Smooth muscle cell (in vitro differentiated cells): ENCODE measurements around the gene TMEM240. TPM values are rescaled to one million over a fixed set of nuclear protein-coding genes. Genes with fewer than 3 reads are reported as not detected.

Experiments used
- DNase-seq: peaks from one replicate; lab custom pipeline; 2025; ENCODE audit not compliant: unreplicated experiment; lab: John Stamatoyannopoulos, UW
- H2AFZ ChIP-seq: fragments of 200-600 bp; sonication (generic); 2 replicates; pipeline ENCODE4 v1.6.0; 2016; ENCODE audit warnings: antibody characterized with exemption, low read depth, mild to moderate bottlenecking
- H3F3A ChIP-seq: fragments of 200-600 bp; sonication (generic); 2 replicates; pipeline ENCODE4 v1.6.0; 2017; ENCODE audit warnings: antibody characterized with exemption, low read depth
- H3K27ac ChIP-seq: fragments of 200-600 bp; sonication (generic); 2 replicates; pipeline ENCODE4 v1.5.1; 2016; ENCODE audit warnings: low read depth, mild to moderate bottlenecking
- H3K27me3 ChIP-seq: fragments of 200-600 bp; sonication (generic); 2 replicates; pipeline ENCODE4 v1.6.1; 2016; ENCODE audit warnings: low read depth, mild to moderate bottlenecking
- H3K36me3 ChIP-seq: fragments of 200-600 bp; sonication (generic); 2 replicates; pipeline ENCODE4 v1.5.1; 2016; ENCODE audit warnings: low read depth
- H3K4me1 ChIP-seq: fragments of 200-600 bp; sonication (generic); 2 replicates; pipeline ENCODE4 v1.5.1; 2016; ENCODE audit warnings: low read depth
- H3K4me2 ChIP-seq: fragments of 200-600 bp; sonication (generic); 2 replicates; pipeline ENCODE4 v1.6.0; 2016; ENCODE audit warnings: mild to moderate bottlenecking
- H3K4me3 ChIP-seq: fragments of 200-600 bp; sonication (generic); 2 replicates; pipeline ENCODE4 v1.5.1; 2016; ENCODE audit warnings: mild to moderate bottlenecking
- H3K79me2 ChIP-seq: fragments of 200-600 bp; sonication (generic); 2 replicates; pipeline ENCODE4 v1.6.0; 2016; ENCODE audit warnings: low read depth, mild to moderate bottlenecking
- H3K9ac ChIP-seq: fragments of 200-600 bp; sonication (generic); 2 replicates; pipeline ENCODE4 v1.6.0; 2016; ENCODE audit warnings: low read depth
- H3K9me3 ChIP-seq: fragments of 200-600 bp; sonication (generic); replicated peaks from 2 replicates; pipeline ENCODE4 v1.5.1; 2016; ENCODE audit warnings: low read depth
- H4K20me1 ChIP-seq: fragments of 200-600 bp; sonication (generic); 2 replicates; pipeline ENCODE4 v1.6.0; 2016; ENCODE audit warnings: low read depth
- WGBS: methylation state at CpG from one replicate; pipeline ENCODE4 v1.1.7; 2016; ENCODE audit warnings: low lambda C conversion rate; 5-methylcytosine and 5-hydroxymethylcytosine counted together
- polyA plus RNA-seq: library from polyadenylated mRNA; unstranded; fragments of >200 nt; fragmentation: Nextera tagmentation; extraction: Ambion mirVana; gene quantifications from 2 replicates; pipeline ENCODE4 v1.2.1, GENCODE V29; 2016
- total RNA-seq: library from RNA; depleted of rRNA; stranded (reverse); fragments of >200 nt; gene quantifications from 2 replicates; pipeline ENCODE4 v1.2.3, GENCODE V29; 2014
- TF ChIP-seq, protein P1 (sequence below): fragments of 200-600 bp; sonication (generic); IDR thresholded peaks from 2 replicates; pipeline ENCODE4 v1.5.1; 2017; ENCODE audit warnings: borderline replicate concordance, mild to moderate bottlenecking, antibody characterized with exemption; ENCODE audit not compliant: insufficient read depth, poor library complexity, severe bottlenecking

Gene TMEM240
- total and polyA plus RNA-seq, 2 experiments from 2014 or later, result 2.7 to 12.2 TPM

DNA sequence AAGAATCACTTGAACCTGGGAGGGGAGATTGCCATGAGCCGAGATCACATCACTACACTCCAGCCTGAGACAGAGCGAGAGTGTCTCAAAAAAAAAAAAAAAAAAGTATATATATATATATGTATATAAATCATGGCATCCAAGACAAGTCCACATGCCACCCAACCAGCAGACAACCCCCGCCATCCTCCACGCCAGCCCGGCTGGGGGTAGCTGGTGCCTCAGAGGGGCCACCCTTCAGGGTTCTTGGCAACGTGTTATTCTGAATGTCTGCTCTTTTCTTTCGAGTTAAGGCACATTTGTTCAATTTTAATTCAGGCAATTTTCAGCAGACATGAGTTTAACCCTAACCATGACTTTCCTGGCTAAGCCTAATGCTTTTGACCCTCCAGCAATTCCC is 9.7 kb upstream of the TMEM240 start:
- H3K4me1 ChIP-seq, result no peaks in the 10 kb centered on the region
- H3K9ac ChIP-seq, result no peak overlapping the region
- H3K79me2 ChIP-seq, result peaks cover 27% of the 10 kb centered on the region
- no peaks in the 10 kb centered on the region for H3K9me3 ChIP-seq
- no peak overlapping the region for H3K4me2 ChIP-seq
- H3K27me3 ChIP-seq, result no peaks in the 10 kb centered on the region
- no peak overlapping the region for H3K4me3 ChIP-seq
- WGBS, result 95% methylated on average over 7 of the region's 7 CpGs
- TF ChIP-seq, protein P1, sequence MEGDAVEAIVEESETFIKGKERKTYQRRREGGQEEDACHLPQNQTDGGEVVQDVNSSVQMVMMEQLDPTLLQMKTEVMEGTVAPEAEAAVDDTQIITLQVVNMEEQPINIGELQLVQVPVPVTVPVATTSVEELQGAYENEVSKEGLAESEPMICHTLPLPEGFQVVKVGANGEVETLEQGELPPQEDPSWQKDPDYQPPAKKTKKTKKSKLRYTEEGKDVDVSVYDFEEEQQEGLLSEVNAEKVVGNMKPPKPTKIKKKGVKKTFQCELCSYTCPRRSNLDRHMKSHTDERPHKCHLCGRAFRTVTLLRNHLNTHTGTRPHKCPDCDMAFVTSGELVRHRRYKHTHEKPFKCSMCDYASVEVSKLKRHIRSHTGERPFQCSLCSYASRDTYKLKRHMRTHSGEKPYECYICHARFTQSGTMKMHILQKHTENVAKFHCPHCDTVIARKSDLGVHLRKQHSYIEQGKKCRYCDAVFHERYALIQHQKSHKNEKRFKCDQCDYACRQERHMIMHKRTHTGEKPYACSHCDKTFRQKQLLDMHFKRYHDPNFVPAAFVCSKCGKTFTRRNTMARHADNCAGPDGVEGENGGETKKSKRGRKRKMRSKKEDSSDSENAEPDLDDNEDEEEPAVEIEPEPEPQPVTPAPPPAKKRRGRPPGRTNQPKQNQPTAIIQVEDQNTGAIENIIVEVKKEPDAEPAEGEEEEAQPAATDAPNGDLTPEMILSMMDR, result no peak
- H2AFZ ChIP-seq, result no peak overlapping the region
- no peak overlapping the region for H3K27ac ChIP-seq
- no peak for DNase-seq
- H3F3A ChIP-seq, result no peaks in the 10 kb centered on the region
- H4K20me1 ChIP-seq, result peaks cover 60% of the 10 kb centered on the region
- no peaks in the 10 kb centered on the region for H3K36me3 ChIP-seq

- no peak for DNase-seq
- Histone ChIP-seq H3K9ac (no peak overlapping the region), H3K79me2 (peaks cover 26% of the 10 kb centered on the region), H3K9me3 (no peaks in the 10 kb centered on the region), H4K20me1 (peaks cover 45% of the 10 kb centered on the region), H3F3A (no peaks in the 10 kb centered on the region), H3K27me3 (no peaks in the 10 kb centered on the region), H3K4me1 (no peaks in the 10 kb centered on the region), H3K4me3 (no peak overlapping the region), H3K27ac (no peak overlapping the region), H3K4me2 (no peak overlapping the region), H3K36me3 (no peaks in the 10 kb centered on the region), H2AFZ (no peak overlapping the region)
- TF ChIP-seq, protein P1, result no peak
- WGBS, result 92% methylated on average over 14 of the region's 14 CpGs
Observed at GRCh38 chr1:1548591-1548990, 8.2 kb upstream of the TMEM240 start.

- TF ChIP-seq, protein P1, result no peak
- Histone ChIP-seq H3K4me3 (no peak overlapping the region), H3K4me1 (no peaks in the 10 kb centered on the region), H3F3A (no peaks in the 10 kb centered on the region), H3K27me3 (no peaks in the 10 kb centered on the region), H3K9me3 (no peaks in the 10 kb centered on the region), H3K36me3 (no peaks in the 10 kb centered on the region), H3K9ac (no peak overlapping the region), H3K4me2 (no peak overlapping the region), H3K27ac (no peak overlapping the region), H4K20me1 (peaks cover 37% of the 10 kb centered on the region), H2AFZ (no peak overlapping the region), H3K79me2 (peaks cover 20% of the 10 kb centered on the region)
- DNase-seq, result no peak
- WGBS, result 95% methylated on average over 19 of the region's 19 CpGs
Observed at GRCh38 chr1:1547476-1547875, 7.1 kb upstream of the TMEM240 start.

DNA sequence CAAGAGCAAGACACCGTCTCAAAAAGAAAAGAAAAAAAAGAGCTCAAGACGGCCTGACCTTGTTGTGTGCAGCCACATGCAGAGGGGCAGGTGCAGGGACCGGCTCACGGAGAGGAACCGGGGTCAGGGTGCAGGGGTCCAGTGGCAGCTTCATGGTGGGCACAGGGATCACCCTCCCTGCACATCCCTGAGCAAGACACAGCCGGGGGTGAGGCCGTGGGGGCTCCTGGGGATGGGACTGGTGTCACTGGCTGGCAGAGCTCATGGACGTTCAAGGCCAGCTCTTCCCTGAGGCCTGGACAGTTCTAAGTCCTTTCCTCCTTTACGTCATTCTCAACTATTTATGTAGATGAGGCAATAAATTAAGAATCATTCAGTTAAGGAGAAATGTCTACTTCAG is 6.6 kb upstream of the TMEM240 start:
- Histone ChIP-seq H3K4me1 (no peaks in the 10 kb centered on the region), H3K9me3 (no peaks in the 10 kb centered on the region), H3K27ac (no peak overlapping the region), H2AFZ (no peak overlapping the region), H3K27me3 (no peaks in the 10 kb centered on the region), H3F3A (peaks cover 1% of the 10 kb centered on the region), H4K20me1 (peaks cover 32% of the 10 kb centered on the region), H3K36me3 (no peaks in the 10 kb centered on the region), H3K9ac (no peak overlapping the region), H3K4me2 (no peak overlapping the region), H3K4me3 (no peak overlapping the region), H3K79me2 (peaks cover 16% of the 10 kb centered on the region)
- no peak for DNase-seq
- WGBS, result 97% methylated on average over 9 of the region's 9 CpGs
- TF ChIP-seq, protein P1, result no peak
